SK-N-SH treated with all-trans-retinoic acid at 6 μM for 48 hours (cell line): ENCODE measurements around the gene FOXL1.

Experiments
- ATAC-seq: fragments of 200-7000 bp; cut with Tn5 transposase; 3 replicates; pipeline ENCODE4 v1.9.1; 2020; ENCODE audit warnings: mild to moderate bottlenecking, moderate library complexity
- ARNTL ChIP-seq: fragments of 450-650 bp; formaldehyde crosslinking; IDR thresholded peaks from 2 replicates; pipeline ENCODE4 v1.5.0; 2020; ENCODE audit warnings: low read depth, mild to moderate bottlenecking, moderate library complexity, borderline replicate concordance
- BACH2 ChIP-seq: fragments of 250-450 bp; sonication (Bioruptor Pico); IDR thresholded peaks from 2 replicates; pipeline ENCODE4 v1.9.0; 2021; ENCODE audit warnings: mild to moderate bottlenecking, borderline replicate concordance
- CSDC2 ChIP-seq: fragments of 250-450 bp; sonication (Bioruptor Pico); IDR thresholded peaks from 2 replicates; pipeline ENCODE4 v1.5.0; 2020; ENCODE audit warnings: mild to moderate bottlenecking, moderate library complexity
- GLIS3 ChIP-seq: fragments of 250-450 bp; sonication (Bioruptor Pico); IDR thresholded peaks from 2 replicates; pipeline ENCODE4 v1.5.0; 2020; ENCODE audit warnings: mild to moderate bottlenecking, moderate library complexity
- ISL1 ChIP-seq: fragments of 250-450 bp; sonication (Bioruptor Pico); IDR thresholded peaks from 2 replicates; pipeline ENCODE4 v2.1.2; 2022; ENCODE audit warnings: mild to moderate bottlenecking, moderate library complexity
- OSR1 ChIP-seq: fragments of 250-450 bp; sonication (Bioruptor Pico); IDR thresholded peaks from 2 replicates; pipeline ENCODE4 v1.8.0; 2022; ENCODE audit warnings: moderate library complexity, mild to moderate bottlenecking, inconsistent platforms
- RARB ChIP-seq: fragments of 250-450 bp; sonication (Bioruptor Pico); IDR thresholded peaks from 2 replicates; pipeline ENCODE4 v1.8.0; 2021; ENCODE audit warnings: mild to moderate bottlenecking, moderate library complexity
- SNAI2 ChIP-seq: fragments of 250-450 bp; sonication (Bioruptor Pico); IDR thresholded peaks from 2 replicates; pipeline ENCODE4 v1.5.0; 2020; ENCODE audit warnings: mild to moderate bottlenecking, moderate library complexity
- TCF4 ChIP-seq: fragments of 250-450 bp; sonication (Bioruptor Pico); IDR thresholded peaks from 2 replicates; pipeline ENCODE4 v1.8.0; 2021; ENCODE audit warnings: mild to moderate bottlenecking, moderate library complexity, borderline replicate concordance
- ZC3H10 ChIP-seq: fragments of 250-450 bp; sonication (Bioruptor Pico); IDR thresholded peaks from 2 replicates; pipeline ENCODE4 v1.5.1; 2021; ENCODE audit warnings: mild to moderate bottlenecking, moderate library complexity
- ZFP3 ChIP-seq: fragments of 250-450 bp; sonication (Bioruptor Pico); IDR thresholded peaks from 2 replicates; pipeline ENCODE4 v1.5.0; 2020; ENCODE audit warnings: mild to moderate bottlenecking, moderate library complexity
- ZNF565 ChIP-seq: fragments of 450-650 bp; formaldehyde crosslinking; conservative IDR thresholded peaks from 2 replicates; pipeline ENCODE4 v1.5.0; 2020; ENCODE audit warnings: low read depth, mild to moderate bottlenecking, moderate library complexity
- ZNF70 ChIP-seq: fragments of 450-650 bp; formaldehyde crosslinking; IDR thresholded peaks from 2 replicates; pipeline ENCODE4 v1.5.0; 2020; ENCODE audit warnings: mild to moderate bottlenecking, moderate library complexity
- ZNF8 ChIP-seq: fragments of 450-650 bp; formaldehyde crosslinking; IDR thresholded peaks from 2 replicates; pipeline ENCODE4 v1.5.0; 2020; ENCODE audit warnings: mild to moderate bottlenecking, moderate library complexity
- TF ChIP-seq, protein P1 (sequence below): fragments of 250-450 bp; sonication (Bioruptor Pico); IDR thresholded peaks from 2 replicates; pipeline ENCODE4 v1.8.0; 2020; ENCODE audit warnings: mild to moderate bottlenecking, moderate library complexity, borderline replicate concordance
- TF ChIP-seq, protein P2 (sequence below): fragments of 250-450 bp; sonication (Bioruptor Pico); IDR thresholded peaks from 2 replicates; pipeline ENCODE4 v1.8.0; 2021; ENCODE audit warnings: low read depth, mild to moderate bottlenecking, moderate library complexity, borderline replicate concordance
- TF ChIP-seq, protein P3 (sequence below): fragments of 250-450 bp; sonication (Bioruptor Pico); IDR thresholded peaks from 2 replicates; pipeline ENCODE4 v1.5.1; 2020; ENCODE audit warnings: low read depth, mild to moderate bottlenecking, moderate library complexity
- TF ChIP-seq, protein P4 (sequence below): fragments of 250-450 bp; sonication (Bioruptor Pico); IDR thresholded peaks from 2 replicates; pipeline ENCODE4 v1.5.0; 2020; ENCODE audit warnings: mild to moderate bottlenecking, moderate library complexity
- TF ChIP-seq, protein P5 (sequence below): fragments of 250-450 bp; sonication (Bioruptor Pico); IDR thresholded peaks from 2 replicates; pipeline ENCODE4 v1.5.1; 2021; ENCODE audit warnings: mild to moderate bottlenecking, moderate library complexity

The FOXL1 gene

DNA sequence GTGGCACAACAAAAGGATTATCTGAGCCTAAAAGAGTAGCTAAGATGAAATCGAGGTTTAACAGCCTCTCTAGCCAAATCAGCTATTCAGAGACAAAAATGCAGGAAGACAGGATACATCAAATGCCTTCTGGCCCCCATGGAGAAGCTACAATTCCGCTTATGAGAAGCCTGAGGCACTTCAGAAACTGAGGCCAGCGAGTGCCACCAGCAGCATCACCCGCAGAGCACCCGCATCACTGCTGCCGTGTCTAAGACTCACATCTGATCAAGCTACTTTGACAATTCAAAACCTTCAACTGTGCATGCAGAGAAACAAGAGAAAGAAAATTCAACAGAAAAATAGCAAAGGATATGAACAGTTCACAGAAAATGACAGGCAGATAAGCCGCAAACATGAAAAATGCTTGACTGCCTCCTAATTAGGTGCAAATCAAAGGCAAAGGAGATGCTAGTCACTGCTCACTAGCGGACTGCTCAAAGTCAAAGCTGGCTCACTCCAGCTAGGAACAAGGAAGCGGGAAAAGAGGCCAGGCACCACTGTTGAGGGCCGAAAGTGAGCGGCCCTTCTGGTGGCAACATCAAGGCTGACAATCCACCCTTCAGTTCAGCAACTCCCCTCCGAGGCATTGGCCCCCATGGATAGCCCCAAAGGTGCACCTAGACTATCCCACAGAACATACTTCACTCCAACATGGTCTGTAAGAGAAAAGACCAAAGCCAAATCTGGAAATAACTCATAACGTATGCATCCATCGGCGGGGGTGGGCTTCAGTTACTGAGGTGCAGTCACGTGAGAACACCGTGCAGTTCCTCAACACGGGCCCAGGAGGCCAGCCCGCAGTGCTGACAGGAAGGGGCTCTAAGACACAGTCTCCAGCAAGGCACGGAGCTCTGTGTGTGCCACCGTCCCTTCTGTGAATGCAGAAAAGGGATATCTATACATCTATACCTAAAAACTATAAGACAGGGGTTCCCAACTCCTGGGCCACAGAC, 35.3 kb upstream of the FOXL1 start (continued):
- TF ChIP-seq, protein P1, sequence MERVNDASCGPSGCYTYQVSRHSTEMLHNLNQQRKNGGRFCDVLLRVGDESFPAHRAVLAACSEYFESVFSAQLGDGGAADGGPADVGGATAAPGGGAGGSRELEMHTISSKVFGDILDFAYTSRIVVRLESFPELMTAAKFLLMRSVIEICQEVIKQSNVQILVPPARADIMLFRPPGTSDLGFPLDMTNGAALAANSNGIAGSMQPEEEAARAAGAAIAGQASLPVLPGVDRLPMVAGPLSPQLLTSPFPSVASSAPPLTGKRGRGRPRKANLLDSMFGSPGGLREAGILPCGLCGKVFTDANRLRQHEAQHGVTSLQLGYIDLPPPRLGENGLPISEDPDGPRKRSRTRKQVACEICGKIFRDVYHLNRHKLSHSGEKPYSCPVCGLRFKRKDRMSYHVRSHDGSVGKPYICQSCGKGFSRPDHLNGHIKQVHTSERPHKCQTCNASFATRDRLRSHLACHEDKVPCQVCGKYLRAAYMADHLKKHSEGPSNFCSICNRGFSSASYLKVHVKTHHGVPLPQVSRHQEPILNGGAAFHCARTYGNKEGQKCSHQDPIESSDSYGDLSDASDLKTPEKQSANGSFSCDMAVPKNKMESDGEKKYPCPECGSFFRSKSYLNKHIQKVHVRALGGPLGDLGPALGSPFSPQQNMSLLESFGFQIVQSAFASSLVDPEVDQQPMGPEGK (CRISPR knock-in tag) = no peak
- TF ChIP-seq, protein P2, sequence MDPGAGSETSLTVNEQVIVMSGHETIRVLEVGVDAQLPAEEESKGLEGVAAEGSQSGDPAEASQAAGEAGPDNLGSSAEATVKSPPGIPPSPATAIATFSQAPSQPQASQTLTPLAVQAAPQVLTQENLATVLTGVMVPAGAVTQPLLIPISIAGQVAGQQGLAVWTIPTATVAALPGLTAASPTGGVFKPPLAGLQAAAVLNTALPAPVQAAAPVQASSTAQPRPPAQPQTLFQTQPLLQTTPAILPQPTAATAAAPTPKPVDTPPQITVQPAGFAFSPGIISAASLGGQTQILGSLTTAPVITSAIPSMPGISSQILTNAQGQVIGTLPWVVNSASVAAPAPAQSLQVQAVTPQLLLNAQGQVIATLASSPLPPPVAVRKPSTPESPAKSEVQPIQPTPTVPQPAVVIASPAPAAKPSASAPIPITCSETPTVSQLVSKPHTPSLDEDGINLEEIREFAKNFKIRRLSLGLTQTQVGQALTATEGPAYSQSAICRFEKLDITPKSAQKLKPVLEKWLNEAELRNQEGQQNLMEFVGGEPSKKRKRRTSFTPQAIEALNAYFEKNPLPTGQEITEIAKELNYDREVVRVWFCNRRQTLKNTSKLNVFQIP = no peak

DNA sequence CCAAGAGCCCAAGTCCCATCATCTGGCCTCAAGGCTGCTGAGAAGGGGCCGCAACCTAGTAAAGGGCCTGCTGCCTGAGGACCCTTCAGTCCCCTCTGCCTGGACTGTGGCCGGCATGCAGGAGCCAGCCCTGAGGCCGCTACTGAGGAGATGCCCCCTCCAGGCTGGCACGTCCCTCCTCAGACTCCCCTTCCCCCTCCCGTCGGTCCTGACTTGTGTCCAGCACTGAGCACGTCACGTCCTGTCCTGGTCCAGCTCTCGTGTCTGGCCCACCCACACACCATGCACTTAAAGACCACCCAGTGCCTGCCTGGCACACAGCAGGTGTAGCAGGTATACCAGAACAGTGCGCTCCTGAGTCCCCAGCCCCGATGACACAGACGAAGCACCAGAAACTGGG, 32.9 kb upstream of the FOXL1 start:
- ATAC-seq = no peak
- TF ChIP-seq ISL1 (CRISPR knock-in tag) = no peak
- no peak for TF ChIP-seq BACH2 (CRISPR knock-in tag)
- no peak for TF ChIP-seq GLIS3 (CRISPR knock-in tag)
- TF ChIP-seq CSDC2 (CRISPR knock-in tag) = no peak
- no peak for TF ChIP-seq OSR1
- TF ChIP-seq ZC3H10 (CRISPR knock-in tag) = no peak

DNA sequence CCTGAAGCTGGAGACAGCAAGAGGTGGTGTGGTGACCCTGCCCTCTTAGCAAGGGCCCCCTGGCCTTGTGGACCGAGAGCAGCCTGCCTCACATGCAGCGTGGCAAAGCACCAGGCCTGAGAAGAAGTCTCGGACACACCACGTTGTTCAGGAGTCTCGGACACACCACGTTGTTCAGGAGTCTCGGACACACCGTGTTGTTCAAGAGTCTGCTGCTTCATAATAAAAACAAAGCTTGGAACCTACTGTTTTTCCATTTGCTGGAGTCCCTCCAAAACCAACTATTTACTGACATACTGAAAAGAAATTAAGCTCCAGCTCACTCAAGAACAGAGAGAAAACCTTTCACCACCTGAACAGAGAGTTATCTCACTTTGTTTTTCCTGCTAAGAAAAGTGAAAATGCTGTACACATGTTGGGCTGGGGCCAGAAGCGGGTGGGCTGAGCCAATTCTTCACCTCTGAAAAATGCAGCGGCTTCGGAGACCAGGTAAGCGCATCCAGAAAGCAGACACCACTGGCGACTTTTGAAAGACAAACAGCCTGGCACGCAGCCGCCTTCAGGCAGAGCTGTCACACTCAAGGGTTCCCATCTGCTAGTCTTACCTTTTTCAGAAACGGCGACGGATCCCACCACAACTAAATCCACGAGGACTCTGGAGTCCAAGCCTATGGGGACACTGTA, 32.3 kb upstream of the FOXL1 start:
- TF ChIP-seq SNAI2 (CRISPR knock-in tag) (no peak), ZFP3 (CRISPR knock-in tag) (no peak), OSR1 (no peak)
- TF ChIP-seq, protein P3, sequence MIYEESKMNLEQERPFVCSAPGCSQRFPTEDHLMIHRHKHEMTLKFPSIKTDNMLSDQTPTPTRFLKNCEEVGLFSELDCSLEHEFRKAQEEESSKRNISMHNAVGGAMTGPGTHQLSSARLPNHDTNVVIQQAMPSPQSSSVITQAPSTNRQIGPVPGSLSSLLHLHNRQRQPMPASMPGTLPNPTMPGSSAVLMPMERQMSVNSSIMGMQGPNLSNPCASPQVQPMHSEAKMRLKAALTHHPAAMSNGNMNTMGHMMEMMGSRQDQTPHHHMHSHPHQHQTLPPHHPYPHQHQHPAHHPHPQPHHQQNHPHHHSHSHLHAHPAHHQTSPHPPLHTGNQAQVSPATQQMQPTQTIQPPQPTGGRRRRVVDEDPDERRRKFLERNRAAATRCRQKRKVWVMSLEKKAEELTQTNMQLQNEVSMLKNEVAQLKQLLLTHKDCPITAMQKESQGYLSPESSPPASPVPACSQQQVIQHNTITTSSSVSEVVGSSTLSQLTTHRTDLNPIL (CRISPR knock-in tag) = no peak
- TF ChIP-seq, protein P4, sequence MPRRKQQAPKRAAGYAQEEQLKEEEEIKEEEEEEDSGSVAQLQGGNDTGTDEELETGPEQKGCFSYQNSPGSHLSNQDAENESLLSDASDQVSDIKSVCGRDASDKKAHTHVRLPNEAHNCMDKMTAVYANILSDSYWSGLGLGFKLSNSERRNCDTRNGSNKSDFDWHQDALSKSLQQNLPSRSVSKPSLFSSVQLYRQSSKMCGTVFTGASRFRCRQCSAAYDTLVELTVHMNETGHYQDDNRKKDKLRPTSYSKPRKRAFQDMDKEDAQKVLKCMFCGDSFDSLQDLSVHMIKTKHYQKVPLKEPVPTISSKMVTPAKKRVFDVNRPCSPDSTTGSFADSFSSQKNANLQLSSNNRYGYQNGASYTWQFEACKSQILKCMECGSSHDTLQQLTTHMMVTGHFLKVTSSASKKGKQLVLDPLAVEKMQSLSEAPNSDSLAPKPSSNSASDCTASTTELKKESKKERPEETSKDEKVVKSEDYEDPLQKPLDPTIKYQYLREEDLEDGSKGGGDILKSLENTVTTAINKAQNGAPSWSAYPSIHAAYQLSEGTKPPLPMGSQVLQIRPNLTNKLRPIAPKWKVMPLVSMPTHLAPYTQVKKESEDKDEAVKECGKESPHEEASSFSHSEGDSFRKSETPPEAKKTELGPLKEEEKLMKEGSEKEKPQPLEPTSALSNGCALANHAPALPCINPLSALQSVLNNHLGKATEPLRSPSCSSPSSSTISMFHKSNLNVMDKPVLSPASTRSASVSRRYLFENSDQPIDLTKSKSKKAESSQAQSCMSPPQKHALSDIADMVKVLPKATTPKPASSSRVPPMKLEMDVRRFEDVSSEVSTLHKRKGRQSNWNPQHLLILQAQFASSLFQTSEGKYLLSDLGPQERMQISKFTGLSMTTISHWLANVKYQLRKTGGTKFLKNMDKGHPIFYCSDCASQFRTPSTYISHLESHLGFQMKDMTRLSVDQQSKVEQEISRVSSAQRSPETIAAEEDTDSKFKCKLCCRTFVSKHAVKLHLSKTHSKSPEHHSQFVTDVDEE (CRISPR knock-in tag) = no peak
- ATAC-seq = no peak

DNA sequence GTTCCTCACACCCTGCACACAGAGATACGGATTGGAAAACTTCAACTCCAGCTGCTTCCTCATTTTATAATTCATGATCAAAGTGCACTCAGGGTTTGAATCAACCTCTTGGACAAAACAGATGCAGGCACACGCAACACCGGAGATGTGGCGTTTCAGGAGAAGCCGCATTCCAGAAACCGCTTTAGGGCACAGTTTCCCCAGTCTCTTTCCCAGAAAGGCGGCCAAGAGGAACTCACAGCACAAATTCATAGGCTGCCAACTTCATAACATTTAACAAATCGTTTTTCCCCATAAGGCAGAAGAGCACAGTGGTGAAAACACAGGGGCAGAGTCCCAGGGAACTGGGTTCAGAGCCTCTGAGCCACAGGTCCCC, 31.7 kb upstream of the FOXL1 start:
- no peak for ATAC-seq
- TF ChIP-seq, protein P4 (CRISPR knock-in tag) = no peak
- TF ChIP-seq ISL1 (CRISPR knock-in tag) (no peak), ZNF565 (no peak), CSDC2 (CRISPR knock-in tag) (no peak), RARB (CRISPR knock-in tag) (no peak), SNAI2 (CRISPR knock-in tag) (no peak), ZNF8 (CRISPR knock-in tag) (no peak), TCF4 (no peak), BACH2 (CRISPR knock-in tag) (no peak), ZNF70 (CRISPR knock-in tag) (no peak), ARNTL (CRISPR knock-in tag) (no peak)
- TF ChIP-seq, protein P5, sequence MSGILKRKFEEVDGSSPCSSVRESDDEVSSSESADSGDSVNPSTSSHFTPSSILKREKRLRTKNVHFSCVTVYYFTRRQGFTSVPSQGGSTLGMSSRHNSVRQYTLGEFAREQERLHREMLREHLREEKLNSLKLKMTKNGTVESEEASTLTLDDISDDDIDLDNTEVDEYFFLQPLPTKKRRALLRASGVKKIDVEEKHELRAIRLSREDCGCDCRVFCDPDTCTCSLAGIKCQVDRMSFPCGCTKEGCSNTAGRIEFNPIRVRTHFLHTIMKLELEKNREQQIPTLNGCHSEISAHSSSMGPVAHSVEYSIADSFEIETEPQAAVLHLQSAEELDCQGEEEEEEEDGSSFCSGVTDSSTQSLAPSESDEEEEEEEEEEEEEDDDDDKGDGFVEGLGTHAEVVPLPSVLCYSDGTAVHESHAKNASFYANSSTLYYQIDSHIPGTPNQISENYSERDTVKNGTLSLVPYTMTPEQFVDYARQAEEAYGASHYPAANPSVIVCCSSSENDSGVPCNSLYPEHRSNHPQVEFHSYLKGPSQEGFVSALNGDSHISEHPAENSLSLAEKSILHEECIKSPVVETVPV = no peak
- TF ChIP-seq, protein P1 (CRISPR knock-in tag) = no peak
